Endodermal cell (in vitro differentiated cells): ENCODE measurements around the gene ASCC1. TPM values are rescaled to one million over a fixed set of nuclear protein-coding genes. Genes with fewer than 3 reads are reported as not detected.

Experiments used
- DNase-seq: peaks from one replicate; pipeline ENCODE4 v3.0.0-alpha.2; 2017
- H3K27ac ChIP-seq: 2 replicates; pipeline ENCODE4 v1.5.1; 2013; ENCODE audit warnings: mild to moderate bottlenecking, low read depth, low read length, moderate library complexity
- H3K27me3 ChIP-seq: 2 replicates; pipeline ENCODE4 v1.6.1; 2013; ENCODE audit warnings: mild to moderate bottlenecking, low read length, moderate library complexity; ENCODE audit not compliant: insufficient read depth, control insufficient read depth, poor library complexity, severe bottlenecking
- H3K36me3 ChIP-seq: 2 replicates; pipeline ENCODE4 v1.7.0; 2013; ENCODE audit warnings: mild to moderate bottlenecking, low read length, moderate library complexity; ENCODE audit not compliant: control insufficient read depth, insufficient read depth
- H3K4me1 ChIP-seq: one replicate; pipeline ENCODE4 v1.7.0; 2013; ENCODE audit warnings: low read length; ENCODE audit not compliant: control insufficient read depth, insufficient read depth
- H3K4me3 ChIP-seq: 2 replicates; pipeline ENCODE4 v1.5.1; 2013; ENCODE audit warnings: mild to moderate bottlenecking, low read length, moderate library complexity
- H3K9ac ChIP-seq: 2 replicates; pipeline ENCODE4 v1.6.1; 2013; ENCODE audit warnings: mild to moderate bottlenecking, low read length, moderate library complexity; ENCODE audit not compliant: poor library complexity, severe bottlenecking; ENCODE audit errors: extremely low read depth
- H3K9me3 ChIP-seq: 2 replicates; pipeline ENCODE4 v1.6.1; 2013; ENCODE audit warnings: mild to moderate bottlenecking, low read length, moderate library complexity; ENCODE audit not compliant: control insufficient read depth
- H3K27ac Mint-ChIP-seq: 2 replicates; pipeline ENCODE4 v1.8.0; 2020; ENCODE audit warnings: mixed read lengths
- H3K27me3 Mint-ChIP-seq: 2 replicates; pipeline ENCODE4 v1.8.0; 2021; ENCODE audit warnings: mild to moderate bottlenecking, mixed read lengths; ENCODE audit not compliant: insufficient read depth
- H3K36me3 Mint-ChIP-seq: 2 replicates; pipeline ENCODE4 v1.8.0; 2020; ENCODE audit warnings: low read depth, mixed read lengths
- H3K4me1 Mint-ChIP-seq: 2 replicates; pipeline ENCODE4 v1.8.0; 2020; ENCODE audit warnings: mixed read lengths
- H3K4me3 Mint-ChIP-seq: 2 replicates; pipeline ENCODE4 v1.8.0; 2020; ENCODE audit warnings: mild to moderate bottlenecking, moderate library complexity, mixed read lengths
- H3K9me3 Mint-ChIP-seq: 2 replicates; pipeline ENCODE4 v1.8.0; 2020; ENCODE audit warnings: mild to moderate bottlenecking, mixed read lengths
- WGBS, 2 experiments: methylation state at CpG; one replicate each; pipeline versions ENCODE4 v1.1.5 to v1.1.7; 2013; ENCODE audit warnings: missing lambda C conversion rate in 2 of 2, mixed read lengths in 1 of 2; ENCODE audit not compliant: insufficient coverage in 1 of 2, insufficient read length in 1 of 2; 5-methylcytosine and 5-hydroxymethylcytosine counted together
- total RNA-seq, 2 donors: library from RNA; stranded (reverse); fragmentation: NEBNext Ultra II Directional in 1 of 2; extraction: Animal tissue kit (Norgen Biotek cat#: 25700) in 1 of 2; gene quantifications; 2 replicates in 1 of 2; 3 replicates in 1 of 2; pipeline ENCODE4 v1.2.1, GENCODE V29; 2021
- TF ChIP-seq, protein P1 (sequence below): fragments of 200-600 bp; sonication (generic); conservative IDR thresholded peaks from 2 replicates; pipeline ENCODE4 v1.5.0; 2021; ENCODE audit warnings: antibody characterized with exemption, mild to moderate bottlenecking

The ASCC1 gene
- total RNA-seq, 2 donors from 2014 or later, result 29.2 to 34.0 TPM

- Mint-ChIP-seq H3K36me3 (peaks cover 40% of the 10 kb centered on the region), H3K4me3 (no peak overlapping the region), H3K9me3 (no peaks in the 10 kb centered on the region), H3K27ac (no peak overlapping the region), H3K27me3 (no peaks in the 10 kb centered on the region), H3K4me1 (no peaks in the 10 kb centered on the region)
- Histone ChIP-seq H3K27me3 (no peaks in the 10 kb centered on the region), H3K27ac (no peak overlapping the region), H3K36me3 (peaks cover 26% of the 10 kb centered on the region), H3K9me3 (no peaks in the 10 kb centered on the region), H3K9ac (no peak overlapping the region), H3K4me1 (no peaks in the 10 kb centered on the region), H3K4me3 (no peak overlapping the region)
- TF ChIP-seq, protein P1, sequence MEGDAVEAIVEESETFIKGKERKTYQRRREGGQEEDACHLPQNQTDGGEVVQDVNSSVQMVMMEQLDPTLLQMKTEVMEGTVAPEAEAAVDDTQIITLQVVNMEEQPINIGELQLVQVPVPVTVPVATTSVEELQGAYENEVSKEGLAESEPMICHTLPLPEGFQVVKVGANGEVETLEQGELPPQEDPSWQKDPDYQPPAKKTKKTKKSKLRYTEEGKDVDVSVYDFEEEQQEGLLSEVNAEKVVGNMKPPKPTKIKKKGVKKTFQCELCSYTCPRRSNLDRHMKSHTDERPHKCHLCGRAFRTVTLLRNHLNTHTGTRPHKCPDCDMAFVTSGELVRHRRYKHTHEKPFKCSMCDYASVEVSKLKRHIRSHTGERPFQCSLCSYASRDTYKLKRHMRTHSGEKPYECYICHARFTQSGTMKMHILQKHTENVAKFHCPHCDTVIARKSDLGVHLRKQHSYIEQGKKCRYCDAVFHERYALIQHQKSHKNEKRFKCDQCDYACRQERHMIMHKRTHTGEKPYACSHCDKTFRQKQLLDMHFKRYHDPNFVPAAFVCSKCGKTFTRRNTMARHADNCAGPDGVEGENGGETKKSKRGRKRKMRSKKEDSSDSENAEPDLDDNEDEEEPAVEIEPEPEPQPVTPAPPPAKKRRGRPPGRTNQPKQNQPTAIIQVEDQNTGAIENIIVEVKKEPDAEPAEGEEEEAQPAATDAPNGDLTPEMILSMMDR, result no peak
- WGBS, 2 experiments, result 94 to 95% methylated on average over 5 of the region's 5 CpGs
- no peak for DNase-seq
Measured at GRCh38 chr10:72201293-72201692, 14.8 kb downstream of the ASCC1 start.

- Histone ChIP-seq H3K27ac (no peak overlapping the region), H3K9ac (no peak overlapping the region), H3K4me1 (no peaks in the 10 kb centered on the region), H3K4me3 (no peak overlapping the region), H3K27me3 (no peaks in the 10 kb centered on the region), H3K9me3 (no peaks in the 10 kb centered on the region), H3K36me3 (peaks cover 26% of the 10 kb centered on the region)
- Mint-ChIP-seq H3K27me3 (no peaks in the 10 kb centered on the region), H3K4me1 (no peaks in the 10 kb centered on the region), H3K27ac (no peak overlapping the region), H3K4me3 (no peak overlapping the region), H3K9me3 (no peaks in the 10 kb centered on the region), H3K36me3 (peaks cover 44% of the 10 kb centered on the region)
- WGBS, 2 experiments, result 97 to 100% methylated on average over 3 of the region's 3 CpGs
- no peak for DNase-seq
- TF ChIP-seq, protein P1, result no peak
Measured at GRCh38 chr10:72200883-72201282, 15.2 kb downstream of the ASCC1 start.

DNA sequence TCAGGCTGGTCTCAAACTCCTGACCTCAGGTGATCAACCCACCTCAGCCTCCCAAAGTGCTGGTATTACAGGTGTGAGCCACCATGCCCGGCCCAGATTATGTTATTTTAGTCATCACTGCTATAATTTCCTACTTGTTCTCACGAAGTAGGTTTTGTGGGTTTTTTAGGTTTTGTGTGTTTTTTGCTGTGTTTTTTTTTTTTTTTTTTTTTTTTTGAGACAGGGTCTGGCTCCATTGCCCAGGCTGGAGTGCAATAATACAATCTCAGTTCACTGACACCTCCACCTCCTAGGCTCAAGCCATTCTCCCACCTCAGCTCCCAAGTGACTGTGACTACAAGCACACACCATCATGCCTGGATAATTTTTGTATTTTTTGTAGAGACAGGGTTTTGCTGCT is 21.1 kb downstream of the ASCC1 start:
- no peak overlapping the region for H3K4me3 ChIP-seq

More for the DNA sequence above, 21.1 kb downstream of the ASCC1 start:
- H3K9me3 Mint-ChIP-seq, result no peaks in the 10 kb centered on the region
- Histone ChIP-seq H3K27me3 (no peaks in the 10 kb centered on the region), H3K9me3 (no peaks in the 10 kb centered on the region), H3K4me1 (no peaks in the 10 kb centered on the region), H3K36me3 (peaks cover 21% of the 10 kb centered on the region), H3K27ac (no peak overlapping the region), H3K9ac (no peak overlapping the region)
- H3K27me3 Mint-ChIP-seq, result no peaks in the 10 kb centered on the region
- H3K27ac Mint-ChIP-seq, result no peak overlapping the region
- WGBS, 2 experiments, result 86% methylated on average over 1 of the region's 2 CpGs; no CpG with 5 or more reads in 1 of the 2 experiments
- TF ChIP-seq, protein P1, result no peak
- DNase-seq, result no peak
- H3K36me3 Mint-ChIP-seq, result peaks cover 44% of the 10 kb centered on the region
- no peak overlapping the region for H3K4me3 Mint-ChIP-seq
- no peaks in the 10 kb centered on the region for H3K4me1 Mint-ChIP-seq
